HG02571 (cell line): Measurements from ENCODE around the gene NANOGP8.
"Not testable (repeated sequence)": the region's sequence is repeated elsewhere in the genome, so short reads cannot be mapped to it uniquely, and the experiment has no call there.

Experiments used
- ATAC-seq: cut with Tn5 transposase; IDR thresholded peaks from one replicate; pipeline ENCODE4 v1.9.1; 2021; ENCODE audit warnings: mild to moderate bottlenecking, moderate library complexity; ENCODE audit not compliant: unreplicated experiment

The NANOGP8 gene

GRCh38 chr15:35085176-35085919, at the start of gene NANOGP8:
Gene NANOGP8, minus strand, starts transcription at chr15:35085295. Its CDS starts 185 bp downstream, at chr15:35085110.
- not testable (repeated sequence) for ATAC-seq

GRCh38 chr15:35134299-35134698, 49.2 kb upstream of the NANOGP8 start:
- ATAC-seq: no peak

- no peak for ATAC-seq
Observed at GRCh38 chr15:35130245-35130644, 45.1 kb upstream of the NANOGP8 start.

- ATAC-seq: no peak
Observed at GRCh38 chr15:35129361-35129760, 44.3 kb upstream of the NANOGP8 start.

GRCh38 chr15:35127717-35128116, 42.6 kb upstream of the NANOGP8 start:
- ATAC-seq: no peak

GRCh38 chr15:35126236-35126635, 41.1 kb upstream of the NANOGP8 start:
- no peak for ATAC-seq

GRCh38 chr15:35123743-35124142, 38.6 kb upstream of the NANOGP8 start:
- no peak for ATAC-seq

GRCh38 chr15:35121611-35122359, 36.7 kb upstream of the NANOGP8 start:
- ATAC-seq: no peak

GRCh38 chr15:35120173-35120572, 35.1 kb upstream of the NANOGP8 start:
- no peak for ATAC-seq

GRCh38 chr15:35118960-35119359, 33.9 kb upstream of the NANOGP8 start:
- ATAC-seq: no peak

GRCh38 chr15:35117543-35118265, 32.6 kb upstream of the NANOGP8 start:
- ATAC-seq: no peak

GRCh38 chr15:35115155-35115725, 30.1 kb upstream of the NANOGP8 start:
- ATAC-seq: no peak

- ATAC-seq: no peak
Observed at GRCh38 chr15:35112346-35112745, 27.3 kb upstream of the NANOGP8 start.

GRCh38 chr15:35111861-35112260, 26.8 kb upstream of the NANOGP8 start:
- ATAC-seq: no peak

- ATAC-seq: no peak
Observed at GRCh38 chr15:35108453-35108852, 23.4 kb upstream of the NANOGP8 start.

- no peak for ATAC-seq
Observed at GRCh38 chr15:35107561-35107960, 22.5 kb upstream of the NANOGP8 start.

- ATAC-seq: no peak
Observed at GRCh38 chr15:35107122-35107521, 22.0 kb upstream of the NANOGP8 start.

- no peak for ATAC-seq
Observed at GRCh38 chr15:35104526-35105147, 19.5 kb upstream of the NANOGP8 start.

GRCh38 chr15:35102186-35102585, 17.1 kb upstream of the NANOGP8 start:
- no peak for ATAC-seq

- ATAC-seq: no peak
Observed at GRCh38 chr15:35101335-35101734, 16.2 kb upstream of the NANOGP8 start.

- no peak for ATAC-seq
Observed at GRCh38 chr15:35098737-35099136, 13.6 kb upstream of the NANOGP8 start.
